IPS-NIHi11 (cell line): ENCODE data around the gene ZBTB18.

ENCODE experiments used
- DNase-seq: peaks from one replicate; pipeline ENCODE4 v3.0.0; 2012; ENCODE audit warnings: mixed read lengths, low spot score

ZBTB18 gene

DNA sequence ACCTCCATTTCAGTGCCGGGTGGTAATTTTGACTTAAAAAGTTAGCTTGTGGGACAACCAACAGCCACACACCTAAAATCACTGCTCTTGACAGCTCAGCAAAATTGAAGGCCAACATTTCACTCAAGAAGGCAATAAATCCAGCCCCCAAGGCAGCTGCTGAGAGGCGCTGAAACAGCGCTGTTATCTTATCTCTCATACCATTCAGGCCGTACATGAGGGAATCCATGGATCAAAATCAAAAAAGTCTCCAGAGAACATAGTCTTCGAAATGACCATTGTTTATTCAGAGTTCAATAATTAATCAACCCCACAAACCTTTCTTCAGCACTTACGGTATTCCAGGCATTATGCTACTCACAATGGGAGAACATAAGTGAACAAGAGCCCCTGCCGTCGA lies 38.5 kb downstream of the ZBTB18 start:
- DNase-seq = no peak

DNA sequence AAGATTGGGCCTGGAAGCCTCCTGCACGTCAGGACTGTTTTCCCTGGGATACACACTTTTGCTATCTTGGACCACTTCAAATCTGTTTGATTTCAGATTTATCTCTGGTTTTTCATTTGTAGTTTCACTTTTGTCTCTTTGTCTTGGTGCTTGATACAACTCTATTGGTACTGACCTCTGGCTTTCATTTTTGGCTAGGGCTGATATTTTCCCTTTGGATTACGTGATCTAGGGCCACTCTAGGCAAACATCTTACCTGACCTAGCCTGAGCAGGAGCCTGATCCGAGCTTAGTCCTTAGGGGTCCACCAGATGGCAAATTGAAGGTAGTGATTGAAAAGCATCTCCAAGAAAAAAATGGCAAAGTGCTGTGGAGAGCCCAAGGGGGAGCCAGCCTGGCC lies 39.6 kb downstream of the ZBTB18 start:
- no peak for DNase-seq

DNA sequence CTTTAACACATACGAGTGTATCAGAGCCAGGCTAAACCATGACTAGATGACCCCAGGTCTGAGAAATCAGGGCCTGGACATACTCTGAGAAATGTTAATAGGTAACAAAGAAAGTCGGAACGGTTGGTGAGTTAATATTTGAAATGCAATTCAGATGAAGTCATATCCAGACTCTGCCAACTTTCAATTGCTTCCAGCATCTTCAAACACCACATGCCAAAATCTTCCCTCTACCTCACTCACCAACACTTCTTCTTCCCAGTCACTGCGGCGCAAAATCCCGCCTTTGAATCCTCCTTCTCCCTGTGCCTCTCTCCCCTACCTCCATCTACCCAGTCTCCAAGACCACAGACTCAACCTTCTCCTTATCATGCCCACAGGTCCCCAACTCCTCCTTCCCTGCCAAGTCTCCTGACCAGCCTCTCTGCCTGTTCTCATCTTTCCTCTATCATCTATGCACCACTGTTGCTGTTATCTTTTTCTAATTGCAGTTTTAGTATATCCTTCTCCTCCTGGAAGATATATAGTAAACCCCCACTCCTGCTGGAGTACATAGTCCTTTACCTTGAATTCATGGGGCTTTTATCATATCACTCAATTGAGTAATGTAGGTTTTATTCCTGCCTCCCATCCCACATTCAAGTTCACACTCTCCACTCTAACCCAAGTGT lies 41.3 kb downstream of the ZBTB18 start:
- DNase-seq = no peak

DNA sequence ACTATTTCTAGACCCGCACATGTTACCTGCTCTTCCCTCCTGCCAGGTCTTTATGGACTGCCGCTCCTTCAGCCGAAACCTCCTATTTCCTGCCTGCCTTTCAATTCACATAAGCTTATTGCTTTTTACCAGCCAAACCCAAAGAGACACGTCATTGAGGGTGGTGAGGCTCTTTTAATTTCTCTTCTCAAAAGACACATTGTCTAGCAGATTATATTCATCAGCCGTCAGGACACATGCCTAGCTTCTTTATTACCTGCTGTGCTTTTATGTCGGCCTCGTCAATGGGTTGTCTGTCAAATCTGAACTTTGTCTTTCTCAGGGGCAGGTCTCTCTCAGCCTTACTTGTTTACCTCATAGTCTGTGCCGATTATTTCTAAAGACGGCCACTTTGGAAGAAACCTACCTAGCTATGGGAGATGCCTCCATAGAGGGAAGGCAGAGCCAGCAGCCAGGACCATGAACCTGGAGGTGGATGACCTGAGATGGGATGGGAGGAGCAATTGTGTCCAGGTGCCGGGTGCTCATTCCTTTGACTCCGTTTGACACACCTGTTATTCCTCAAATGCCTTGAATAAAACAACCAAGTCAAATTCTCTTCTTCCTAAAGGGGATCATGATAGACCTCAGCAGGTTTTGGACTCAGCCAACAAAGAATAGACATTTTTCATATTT lies 42.0 kb downstream of the ZBTB18 start:
- no peak for DNase-seq

DNA sequence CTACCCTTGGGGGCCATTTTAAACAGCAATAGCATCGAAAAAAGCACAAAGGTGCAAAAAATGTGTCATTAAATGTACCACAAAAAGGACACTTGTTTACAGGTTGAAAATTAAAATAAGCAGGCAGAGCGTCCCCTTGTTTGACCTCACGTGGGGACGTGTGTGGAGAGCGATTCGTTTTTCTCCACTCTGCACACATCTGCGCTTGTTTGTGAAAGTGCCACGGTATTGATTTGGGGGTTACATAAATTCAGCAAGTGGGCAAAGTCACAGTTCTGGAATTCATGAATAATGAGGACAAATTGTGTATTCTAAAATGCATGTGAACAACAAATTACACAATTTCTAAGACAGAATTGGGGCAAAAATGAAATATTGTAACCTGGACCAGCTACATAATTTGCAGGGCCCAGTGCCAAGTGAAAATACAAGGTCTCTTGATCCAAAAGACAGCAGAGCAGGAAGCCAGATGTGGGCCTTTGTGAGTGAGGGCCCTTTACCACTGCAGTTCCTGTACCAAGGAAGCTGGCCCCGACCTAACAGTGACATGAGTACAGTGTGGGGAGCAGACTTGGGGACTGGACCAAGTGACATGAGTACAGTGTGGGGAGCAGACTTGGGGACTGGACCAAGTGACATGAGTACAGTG lies 43.9 kb downstream of the ZBTB18 start:
- no peak for DNase-seq

DNA sequence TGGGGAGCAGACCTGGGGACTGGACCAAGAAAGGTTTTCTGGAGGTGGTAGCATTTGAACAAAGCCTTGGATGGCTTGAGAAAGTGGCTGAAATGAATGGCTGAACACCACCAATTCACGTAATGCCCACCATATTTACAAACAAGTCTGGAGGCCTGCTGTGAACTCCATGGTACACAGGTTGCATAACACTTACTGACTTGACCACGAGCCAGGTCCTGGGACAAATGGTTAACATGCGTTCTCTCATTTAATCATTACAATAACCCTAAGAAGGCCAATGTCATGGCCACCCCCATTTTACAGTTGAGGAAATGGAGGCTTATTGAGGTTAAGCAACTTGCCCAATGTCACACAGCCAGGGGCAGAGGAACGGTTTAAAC lies 44.4 kb downstream of the ZBTB18 start:
- no peak for DNase-seq

DNA sequence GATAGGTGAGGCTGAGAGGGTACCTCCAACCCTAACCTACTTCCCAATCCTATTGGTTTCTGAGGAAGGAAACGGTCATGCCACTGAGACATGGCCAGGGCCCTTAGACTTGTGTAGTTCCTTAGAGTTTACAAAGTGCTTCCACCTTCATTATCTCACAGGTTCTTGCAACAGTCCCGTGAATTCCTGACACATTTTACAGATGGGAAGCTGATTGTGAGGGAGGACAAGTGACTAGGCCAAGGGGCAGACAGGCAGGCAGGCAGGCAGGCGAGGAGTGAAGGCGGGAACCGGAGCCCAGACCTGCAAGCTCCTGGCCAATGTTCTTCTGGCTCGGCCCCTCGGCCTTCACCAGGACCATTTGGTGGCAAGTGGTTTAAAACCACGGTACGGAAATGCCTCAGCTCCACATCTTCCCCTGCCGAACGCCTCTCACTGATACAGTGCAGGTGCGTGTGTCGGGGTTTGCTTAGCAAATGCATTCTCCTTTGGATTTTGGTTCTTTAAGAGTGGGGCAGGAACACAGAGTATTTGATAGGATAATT lies 45.1 kb downstream of the ZBTB18 start:
- DNase-seq = no peak

DNA sequence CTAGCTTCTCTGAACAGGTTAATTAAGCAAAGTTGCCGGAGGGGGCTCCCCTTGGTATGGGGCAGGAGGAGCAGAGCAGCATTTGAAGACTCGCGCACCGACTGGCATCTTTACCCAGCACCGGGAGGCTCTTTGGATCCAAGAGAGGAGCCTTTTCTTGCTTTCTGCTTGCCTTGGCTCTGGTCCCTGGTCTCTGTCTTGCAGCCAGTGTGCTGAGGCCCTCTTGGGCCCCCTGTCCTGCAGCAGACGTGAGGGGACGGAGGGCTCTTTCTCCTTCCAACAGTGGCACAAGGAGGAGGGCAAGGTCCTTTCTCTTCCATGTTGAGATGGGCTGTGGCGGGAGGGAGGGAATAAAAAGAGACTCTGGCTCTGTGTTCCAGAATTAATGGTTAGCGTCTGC lies 45.6 kb downstream of the ZBTB18 start:
- no peak for DNase-seq

DNA sequence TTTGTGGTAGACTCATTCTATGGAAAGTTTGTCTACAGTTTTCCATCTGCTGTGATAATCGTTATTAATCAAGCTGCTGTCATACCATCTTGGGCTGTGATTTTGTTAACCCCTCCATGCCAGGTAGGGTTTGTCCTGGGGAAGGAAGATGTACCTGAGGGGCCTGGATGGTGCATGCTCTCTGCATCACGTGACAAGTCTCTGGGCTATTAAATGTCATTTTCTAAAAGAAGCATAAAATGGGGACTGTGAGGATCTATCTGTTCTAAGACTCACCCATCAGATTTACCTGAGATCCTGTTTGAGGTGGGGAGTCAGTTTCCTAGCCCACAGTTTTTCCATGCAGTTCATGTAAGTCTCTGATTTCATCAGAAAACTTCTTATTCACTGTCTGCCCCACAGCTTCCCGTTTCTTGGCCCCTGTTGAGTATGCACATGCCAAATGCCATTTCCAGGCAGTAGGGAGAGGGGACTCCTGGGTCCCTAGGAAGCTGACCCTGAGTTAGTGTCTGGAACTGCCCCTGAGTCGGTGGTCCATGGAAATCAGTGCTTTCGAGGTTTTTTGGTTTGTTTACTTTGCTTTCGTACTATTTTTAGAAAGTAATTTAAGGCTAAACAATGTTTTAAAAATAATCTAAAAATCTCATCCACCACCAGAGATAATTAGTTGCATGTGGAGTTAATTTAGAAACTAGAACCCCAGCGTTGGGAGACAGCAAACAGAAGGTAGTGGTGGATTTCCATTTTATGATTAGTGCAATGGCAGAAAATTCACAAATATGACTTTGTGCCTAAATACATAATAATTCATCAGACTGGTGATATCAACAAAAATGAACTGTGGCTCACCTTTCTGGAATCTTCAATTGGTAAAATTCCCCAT lies 46.7 kb downstream of the ZBTB18 start:
- no peak for DNase-seq

DNA sequence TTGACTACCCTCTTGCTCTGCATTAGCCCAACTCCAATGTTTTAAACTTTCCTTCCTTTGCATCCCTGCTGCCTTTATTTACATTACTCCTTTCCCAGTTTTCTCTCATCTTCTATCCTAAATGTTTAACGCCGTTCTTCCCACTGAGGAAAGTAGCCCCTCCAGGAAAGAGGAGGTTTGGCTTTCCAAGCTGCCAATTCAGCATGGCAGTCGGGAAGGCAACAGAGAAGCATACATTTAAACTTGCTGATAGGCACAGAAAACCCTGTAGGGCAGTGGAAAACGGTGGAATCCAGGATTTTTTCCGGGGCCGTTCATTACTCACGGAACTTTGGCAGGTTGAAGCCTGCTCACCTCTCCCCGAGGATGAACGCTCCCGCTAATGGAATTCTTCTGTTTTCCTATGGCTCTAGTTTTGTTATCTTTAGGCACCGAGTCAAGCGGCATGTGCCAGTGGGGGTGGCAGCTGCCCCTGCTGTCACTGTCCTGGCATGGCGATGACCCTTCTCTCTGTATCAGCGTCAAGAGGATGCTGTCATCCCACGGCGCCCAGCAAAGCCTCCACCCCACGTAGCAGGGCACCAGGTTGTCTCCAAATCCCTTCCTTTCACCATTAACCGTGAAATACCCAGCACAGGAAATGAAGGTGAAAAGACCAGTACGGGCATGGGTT lies 48.3 kb downstream of the ZBTB18 start:
- no peak for DNase-seq

DNA sequence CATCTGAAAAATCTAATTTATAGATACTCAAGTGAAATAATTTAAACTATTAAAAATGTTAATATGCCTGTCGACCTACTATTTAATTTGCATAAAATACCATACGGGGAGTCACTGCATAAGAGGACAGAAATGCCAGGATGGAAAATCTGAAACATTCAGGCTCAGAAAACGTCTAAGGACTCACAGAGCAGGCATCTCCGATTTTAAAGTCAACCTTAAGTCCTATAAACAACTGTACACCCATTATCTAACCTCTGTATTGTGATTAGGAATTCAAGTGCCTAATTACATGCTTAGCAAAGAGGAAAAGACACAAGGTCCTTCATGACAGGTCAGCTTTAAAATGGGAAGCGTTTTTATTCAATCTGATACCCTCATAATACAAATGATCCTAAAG lies 49.2 kb downstream of the ZBTB18 start:
- DNase-seq = no peak

DNA sequence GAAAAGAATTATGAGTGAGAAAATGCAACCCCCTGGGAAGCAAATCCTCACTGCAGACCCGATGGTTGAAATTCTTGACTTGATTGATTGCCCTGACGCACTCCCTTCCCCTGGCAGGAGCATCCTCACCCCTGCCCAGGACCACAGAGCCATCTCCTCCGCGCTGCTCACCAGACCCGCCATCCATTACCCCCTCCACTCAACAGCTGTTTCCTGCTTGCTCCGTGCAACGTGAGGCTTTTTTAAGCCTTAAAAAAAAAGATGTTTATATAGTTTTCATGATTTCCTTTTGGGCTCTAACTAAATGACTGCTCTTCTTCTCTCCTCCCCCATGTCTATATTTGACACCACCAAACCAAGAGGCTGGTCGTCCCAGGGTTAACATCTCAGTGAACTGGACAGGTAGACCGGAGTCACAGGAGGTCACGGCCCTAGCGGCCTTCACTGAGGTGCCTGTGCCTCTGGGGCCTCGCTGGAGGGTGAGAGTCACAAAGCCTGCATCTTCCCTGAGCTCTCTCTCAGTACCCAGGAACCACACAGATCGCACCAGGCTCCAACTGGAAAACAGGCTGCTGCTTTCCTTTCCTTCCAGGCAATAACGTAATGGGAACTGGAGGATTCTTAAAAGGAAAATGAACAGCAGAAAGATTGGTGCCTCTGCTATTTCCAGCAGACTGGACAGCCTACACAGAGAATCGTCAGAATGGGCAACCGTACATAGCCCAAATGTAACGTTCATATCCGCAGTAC lies 49.8 kb downstream of the ZBTB18 start:
- no peak for DNase-seq

DNA sequence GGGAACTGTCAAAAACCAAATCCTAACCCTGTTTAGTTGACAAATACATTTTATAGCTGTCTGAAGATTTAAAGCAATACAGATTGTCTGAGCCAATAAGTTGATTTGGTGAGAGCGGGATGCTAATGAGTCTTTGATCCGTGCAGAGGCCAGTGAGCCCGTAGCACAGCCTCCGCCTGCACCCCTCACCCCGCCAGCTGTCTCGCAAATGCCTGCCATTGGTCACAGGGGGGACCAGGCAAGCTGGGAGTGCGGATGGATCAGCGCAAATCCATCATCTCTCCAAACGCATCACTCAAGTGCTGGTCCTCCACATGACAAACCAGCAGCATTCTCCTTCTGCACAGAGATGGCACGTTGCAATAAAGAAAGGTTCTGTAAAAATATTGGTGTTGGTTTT lies 51.0 kb downstream of the ZBTB18 start:
- DNase-seq = peak; percentile 29

DNA sequence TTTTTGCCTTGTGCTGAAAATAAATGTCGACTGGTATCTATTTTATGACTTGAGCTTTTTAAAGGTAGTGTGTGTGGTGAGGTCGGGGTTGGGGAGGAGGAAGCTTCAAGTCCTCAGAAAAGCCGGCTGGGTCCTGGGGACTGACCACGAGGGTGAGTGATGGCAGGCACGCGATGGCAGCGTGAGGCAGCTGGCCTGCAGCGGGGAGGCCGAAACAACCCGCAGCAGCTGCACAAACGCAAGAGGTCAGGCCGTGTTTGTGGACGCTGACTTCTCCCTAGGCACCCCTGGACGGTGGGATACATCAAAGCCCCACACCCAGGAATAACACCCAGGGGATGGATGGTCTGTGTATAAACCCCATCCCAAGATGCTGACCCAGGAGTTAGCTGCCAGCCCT lies 51.4 kb downstream of the ZBTB18 start:
- no peak for DNase-seq

DNA sequence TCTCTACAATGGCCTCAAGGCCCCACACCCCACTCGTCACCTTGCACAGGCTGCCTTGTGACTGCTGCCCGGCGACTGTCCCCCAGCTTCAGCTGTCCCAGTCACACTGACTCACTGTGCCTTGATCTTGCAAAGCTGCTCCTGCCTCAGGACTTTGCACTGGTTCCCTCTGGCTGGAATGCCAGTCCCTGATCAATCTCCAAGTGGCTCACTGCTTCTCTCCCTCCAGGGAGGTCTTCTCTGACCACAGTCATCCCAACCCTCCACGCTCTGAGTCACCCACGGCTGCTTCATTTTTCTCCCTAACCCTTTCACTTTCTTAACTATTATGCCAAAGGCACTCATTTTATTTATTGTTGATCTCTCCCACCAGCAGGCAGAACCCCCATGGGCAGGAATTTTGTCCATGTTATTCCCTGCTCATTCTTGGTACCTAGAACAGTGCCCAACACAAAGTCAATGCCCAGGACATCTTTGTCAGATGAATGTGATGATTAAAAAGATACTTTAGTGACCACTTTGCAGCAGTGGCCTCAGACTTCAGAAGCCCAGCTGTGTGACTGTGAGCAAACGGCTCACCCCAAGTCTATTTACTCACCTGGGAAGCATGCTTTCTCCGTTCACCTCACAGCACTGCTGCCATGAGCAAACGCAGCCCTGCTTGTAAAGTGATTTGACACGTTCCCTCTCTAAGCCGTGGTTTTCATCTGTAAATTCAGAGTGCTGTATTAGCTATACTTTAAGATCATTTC lies 53.4 kb downstream of the ZBTB18 start:
- DNase-seq = no peak

DNA sequence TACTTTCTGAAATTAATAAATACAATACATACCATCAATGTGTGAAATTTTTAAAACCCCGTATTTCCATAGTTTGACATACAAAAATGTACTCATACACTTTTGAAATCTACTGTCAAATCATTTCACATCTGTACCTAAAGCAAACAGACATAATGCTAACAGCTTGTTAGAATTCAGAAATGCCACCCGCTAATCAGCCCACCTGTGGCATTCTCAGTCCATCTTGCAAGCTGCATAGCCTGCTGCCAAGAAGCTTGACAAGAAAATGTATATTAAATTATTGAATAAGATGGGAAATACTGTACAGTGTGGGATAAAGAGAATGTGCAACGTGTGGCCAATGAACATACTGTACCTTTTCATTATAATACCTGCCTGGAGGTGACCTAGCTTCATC lies 55.1 kb downstream of the ZBTB18 start:
- DNase-seq = no peak
